Endothelial cell of umbilical vein (primary cell): ENCODE results near the gene CERCAM. TPM values are rescaled to one million over a fixed set of nuclear protein-coding genes. Genes with fewer than 3 reads are reported as not detected.

Experiments
- BruUV-seq: library from RNA; stranded (reverse); fragments of 400-500 nt; replicated peaks from 2 replicates; lab custom pipeline; 2021; lab: Mats Ljungman, UMichigan
- CTCF ChIA-PET: fragments of 300-600, 350-600 bp; sonication (Branson Sonifier 250); formaldehyde crosslinking; loops from one replicate; lab custom pipeline; 2021; ENCODE audit warnings: antibody characterized with exemption, inconsistent platforms; lab: Charles Lee
- POLR2A ChIA-PET: fragments of 300-600, 350-600 bp; sonication (Branson Sonifier 250); formaldehyde crosslinking; loops from one replicate; lab custom pipeline; 2021; ENCODE audit warnings: antibody characterized with exemption, inconsistent platforms; lab: Charles Lee
- DNase-seq: peaks from one replicate; pipeline ENCODE4 v3.0.0-alpha.2; 2011; ENCODE audit warnings: low read depth, low spot score
- FAIRE-seq: peaks from 2 replicates; lab custom pipeline; 2011; peaks lifted over from hg19 to GRCh38; lab: Jason Lieb, UNC
- H2AFZ ChIP-seq: 2 replicates; pipeline ENCODE4 v1.6.0; 2012; ENCODE audit warnings: low read depth, low read length, control low read depth, inconsistent platforms
- H3K27ac ChIP-seq: 2 replicates; pipeline ENCODE4 v1.5.1; 2011; ENCODE audit warnings: low read depth, mild to moderate bottlenecking, control low read depth, low read length, moderate library complexity; ENCODE audit not compliant: insufficient read depth
- H3K27me3 ChIP-seq, 2 experiments: 2 replicates each; pipeline versions ENCODE4 v1.6.0 to v1.6.1; 2011; ENCODE audit warnings: low read length in 2 of 2, mixed read lengths in 1 of 2; ENCODE audit not compliant: control insufficient read depth in 2 of 2, insufficient read depth in 2 of 2
- H3K36me3 ChIP-seq, 2 experiments: 2 replicates in 1 of 2; 3 replicates in 1 of 2; pipeline ENCODE4 v1.5.1; 2011; ENCODE audit warnings: low read length in 2 of 2, mild to moderate bottlenecking in 1 of 2, moderate library complexity in 1 of 2; ENCODE audit not compliant: control insufficient read depth in 2 of 2, insufficient read depth in 2 of 2; ENCODE audit errors: extremely low read depth in 1 of 2
- H3K4me1 ChIP-seq: 3 replicates; pipeline ENCODE4 v1.5.1; 2011; ENCODE audit warnings: mild to moderate bottlenecking, low read length; ENCODE audit not compliant: control insufficient read depth, insufficient read depth; ENCODE audit errors: extremely low read depth
- H3K4me2 ChIP-seq: 2 replicates; pipeline ENCODE4 v1.6.1; 2011; ENCODE audit warnings: low read length, control low read depth, mixed read lengths; ENCODE audit not compliant: insufficient read depth
- H3K4me3 ChIP-seq, 3 experiments: fragments of 200-600 bp in 1 of 3; sonication (generic), shearing (Covaris generic) in 1 of 3; replicated peaks in 1 of 3; 2 replicates each; pipeline ENCODE4 v1.5.1; 2011 to 2016; ENCODE audit warnings: control low read depth in 3 of 3, low read length in 3 of 3, mild to moderate bottlenecking in 2 of 3, inconsistent platforms in 1 of 3, low read depth in 1 of 3, moderate library complexity in 1 of 3; ENCODE audit not compliant: insufficient read depth in 1 of 3
- H3K79me2 ChIP-seq: 2 replicates; pipeline ENCODE4 v1.6.0; 2012; ENCODE audit warnings: low read length, inconsistent platforms; ENCODE audit not compliant: control insufficient read depth, insufficient read depth
- H3K9ac ChIP-seq: replicated peaks from 2 replicates; pipeline ENCODE3; 2011; ENCODE audit warnings: low read length, control low read depth; ENCODE audit not compliant: insufficient read depth; ENCODE audit errors: extremely low read depth
- H3K9me1 ChIP-seq: replicated peaks from 3 replicates; pipeline ENCODE4 v1.6.0; 2011; ENCODE audit warnings: mild to moderate bottlenecking, low read length; ENCODE audit not compliant: control insufficient read depth, insufficient read depth; ENCODE audit errors: extremely low read depth
- H3K9me3 ChIP-seq: replicated peaks from 2 replicates; pipeline ENCODE4 v1.5.1; 2012; ENCODE audit warnings: low read length, inconsistent platforms; ENCODE audit not compliant: control insufficient read depth, insufficient read depth
- H4K20me1 ChIP-seq: replicated peaks from 2 replicates; pipeline ENCODE3; 2011; ENCODE audit warnings: mild to moderate bottlenecking, low read length; ENCODE audit not compliant: control insufficient read depth, insufficient read depth; ENCODE audit errors: extremely low read depth
- CTCF ChIP-seq, 2 donors: IDR thresholded peaks; 1 replicate in 1 of 2; 2 replicates in 1 of 2; pipeline ENCODE4 v1.5.1; 2011; ENCODE audit warnings: low read length in 2 of 2, mild to moderate bottlenecking in 2 of 2, moderate library complexity in 2 of 2, control low read depth in 1 of 2, inconsistent platforms in 1 of 2, low read depth in 1 of 2; ENCODE audit not compliant: insufficient read depth in 1 of 2; ENCODE audit errors: extremely low read depth in 1 of 2
- EZH2 ChIP-seq: IDR thresholded peaks from 2 replicates; pipeline ENCODE4 v1.6.1; 2012; ENCODE audit warnings: borderline replicate concordance, low read depth, mild to moderate bottlenecking, moderate library complexity, low read length, inconsistent platforms; ENCODE audit not compliant: severe bottlenecking
- FOS ChIP-seq: IDR thresholded peaks from 2 replicates; pipeline ENCODE4 v1.6.1; 2011; ENCODE audit warnings: mild to moderate bottlenecking, low read length, moderate library complexity, borderline replicate concordance; ENCODE audit not compliant: insufficient read depth
- GATA2 ChIP-seq: IDR thresholded peaks from 2 replicates; pipeline ENCODE4 v1.7.0; 2011; ENCODE audit warnings: low read depth, mild to moderate bottlenecking, moderate library complexity, mixed read lengths, low read length; ENCODE audit not compliant: insufficient read length, insufficient read depth
- JUN ChIP-seq: IDR thresholded peaks from 2 replicates; pipeline ENCODE4 v1.6.1; 2011; ENCODE audit warnings: borderline replicate concordance, low read depth; ENCODE audit not compliant: insufficient read length, insufficient read depth
- MAX ChIP-seq: IDR thresholded peaks from 2 replicates; pipeline ENCODE4 v1.6.1; 2011; ENCODE audit not compliant: insufficient read depth, insufficient read length
- MYC ChIP-seq: IDR thresholded peaks from one replicate; pipeline ENCODE4 v1.6.1; 2011; ENCODE audit warnings: mild to moderate bottlenecking, low read depth, low read length
- POLR2A ChIP-seq: IDR thresholded peaks from 2 replicates; pipeline ENCODE4 v1.6.1; 2012; ENCODE audit warnings: low read depth, mild to moderate bottlenecking, control low read depth, low read length
- POLR2AphosphoS5 ChIP-seq: IDR thresholded peaks from 2 replicates; pipeline ENCODE4 v1.6.1; 2012; ENCODE audit warnings: low read depth, mild to moderate bottlenecking, control low read depth, low read length, moderate library complexity; ENCODE audit not compliant: insufficient read depth
- dilution Hi-C: fragments of 300-500 bp; cut with MboI; formaldehyde crosslinking; loops from one replicate; pipeline ENCODE4 v1.15.0; 2019; ENCODE audit warnings: low sequenced_read_pairs; ENCODE audit not compliant: extremely low pct_ligation_motif_present
- intact Hi-C: fragments of 100-400 bp; cut with micrococcal nuclease; formaldehyde crosslinking; loops from one replicate; pipeline ENCODE4 v1.10.0; 2022
- polyA plus RNA-seq, 4 experiments: library from polyadenylated mRNA; depleted of rRNA in 3 of 4; stranded (reverse) in 3 of 4; unstranded in 1 of 4; fragments of >200 nt; gene quantifications; 2 replicates each; pipeline versions ENCODE4 v1.2.1 to v1.2.3, GENCODE V29; 2011 to 2012; ENCODE audit warnings: missing spikeins in 1 of 4
- total RNA-seq: library from RNA; stranded (reverse); gene quantifications from 2 replicates; pipeline ENCODE4 v1.2.3, GENCODE V29; 2021

The CERCAM gene
- total and polyA plus RNA-seq, 2 donors (not counting 3 experiments of a cell fraction or from before 2014, with no cell fraction given) = 47.9 to 77.8 TPM

- H3K9me1 ChIP-seq = no peaks in the 10 kb centered on the region
- H3K9me3 ChIP-seq = no peaks in the 10 kb centered on the region
- H3K4me1 ChIP-seq = peaks cover 13% of the 10 kb centered on the region
- no peak for TF ChIP-seq GATA2
- no peak for TF ChIP-seq MYC
- TF ChIP-seq EZH2 = no peak
- no peak for TF ChIP-seq POLR2AphosphoS5
- TF ChIP-seq POLR2A = no peak
- TF ChIP-seq MAX = no peak
- no peak for TF ChIP-seq JUN
- no peak for TF ChIP-seq CTCF (IDR thresholded peaks at IDR 0.05; ENCODE audit: extremely low read depth in 1 of 2, insufficient read depth in 1 of 2, low read depth in 1 of 2, low read length in 2 of 2)
- TF ChIP-seq FOS = no peak
- H2AFZ ChIP-seq = peak overlapping the region; percentile 73
- BruUV-seq = no TSS peak
- no peak overlapping the region for H3K4me3 ChIP-seq
- dilution Hi-C loops = no loop called here
- no peak for FAIRE-seq
- H3K4me2 ChIP-seq = peak overlapping the region; percentile 64
- CTCF ChIA-PET = interaction anchor here (0.6 to 4.2 kb wide), 23 partner anchors 9 to 1655 kb away, joined by 3 to 45 read pairs (median 5); partner anchors contain the start of gene URM1
- no peak for DNase-seq
- H3K27me3 ChIP-seq = peaks cover 9 to 10% of the 10 kb centered on the region in 2 experiments
- H3K36me3 ChIP-seq = no peaks in the 10 kb centered on the region
- H3K79me2 ChIP-seq = no peaks in the 10 kb centered on the region
- no peaks in the 10 kb centered on the region for H4K20me1 ChIP-seq
- POLR2A ChIA-PET = no interaction called here
- H3K9ac ChIP-seq = no peak overlapping the region
- no peak overlapping the region for H3K27ac ChIP-seq
- intact Hi-C loops = no loop called here
These were observed 1.4 kb upstream of the CERCAM start for GRCh38 chr9:128419061-128419925.
